Islet of Langerhans (tissue), 1 donor: ENCODE data around the gene JARID2.

Source experiments
- FAIRE-seq: peaks from one replicate; lab custom pipeline; 2011; peaks lifted over from hg19 to GRCh38; lab: Jason Lieb, UNC

JARID2 gene

GRCh38 chr6:15550546-15551123 is 304.8 kb downstream of the JARID2 start:
- FAIRE-seq = no peak

GRCh38 chr6:15551262-15551661 is 305.4 kb downstream of the JARID2 start:
- no peak for FAIRE-seq

- FAIRE-seq = no peak
Measured at GRCh38 chr6:15551798-15552197, 305.9 kb downstream of the JARID2 start.

GRCh38 chr6:15553031-15553430 is 307.2 kb downstream of the JARID2 start:
- FAIRE-seq = no peak

GRCh38 chr6:15553736-15554294 is 307.9 kb downstream of the JARID2 start:
- no peak for FAIRE-seq

GRCh38 chr6:15554728-15555100 is 308.8 kb downstream of the JARID2 start:
- no peak for FAIRE-seq

- FAIRE-seq = no peak
Measured at GRCh38 chr6:15555101-15556038, 309.5 kb downstream of the JARID2 start.

- FAIRE-seq = no peak
Measured at GRCh38 chr6:15556711-15557110, 310.8 kb downstream of the JARID2 start.

GRCh38 chr6:15557174-15557573 is 311.3 kb downstream of the JARID2 start:
- no peak for FAIRE-seq

GRCh38 chr6:15560713-15561112 is 314.8 kb downstream of the JARID2 start:
- FAIRE-seq = no peak

- no peak for FAIRE-seq
Measured at GRCh38 chr6:15561447-15562199, 315.8 kb downstream of the JARID2 start.

- FAIRE-seq = no peak
Measured at GRCh38 chr6:15562977-15563376, 317.1 kb downstream of the JARID2 start.

- no peak for FAIRE-seq
Measured at GRCh38 chr6:15569035-15569995, 323.4 kb downstream of the JARID2 start.

- FAIRE-seq = no peak
Measured at GRCh38 chr6:15570171-15570570, 324.3 kb downstream of the JARID2 start.
